IMR-90 (cell line): ENCODE measurements around the gene OSBPL2.

ENCODE experiments used
- MXI1 ChIP-seq: IDR thresholded peaks from 2 replicates; pipeline ENCODE4 v1.6.1; 2012; ENCODE audit warnings: low read depth, mild to moderate bottlenecking, low read length, moderate library complexity, borderline replicate concordance
- POLR2A ChIP-seq: IDR thresholded peaks from 2 replicates; pipeline ENCODE4 v1.6.1; 2012; ENCODE audit warnings: mild to moderate bottlenecking, low read depth, low read length
- SMC3 ChIP-seq: fragments of 150-350 bp; IDR thresholded peaks from 2 replicates; pipeline ENCODE4 v1.6.1; 2016; ENCODE audit warnings: low read depth, mild to moderate bottlenecking, antibody characterized with exemption, low read length, moderate library complexity

GRCh38 chr20:62310757-62311121 is 72.4 kb downstream of the OSBPL2 start:
- TF ChIP-seq POLR2A: no peak
- no peak for TF ChIP-seq SMC3
- TF ChIP-seq MXI1: no peak
